HT-29 (cell line): ENCODE results near the gene PRPF38A. TPM values are rescaled to one million over a fixed set of nuclear protein-coding genes. Genes with fewer than 3 reads are reported as not detected.
A peak's percentile ranks its signal among the peaks of the same experiment; 100 is the strongest.
"Not testable (repeated sequence)": the region's sequence is repeated elsewhere in the genome, so short reads cannot be mapped to it uniquely, and the experiment has no call there.

ENCODE experiments used
- DNase-seq: peaks from one replicate; pipeline ENCODE4 v3.0.0-alpha.2; 2015; ENCODE audit warnings: low spot score
- total RNA-seq: library from RNA; depleted of rRNA; stranded (reverse); fragments of >200 nt; shearing (Covaris generic); gene quantifications from 2 replicates; pipeline ENCODE4 v1.2.3, GENCODE V29; 2014; rRNA removed

The PRPF38A gene, protein sequence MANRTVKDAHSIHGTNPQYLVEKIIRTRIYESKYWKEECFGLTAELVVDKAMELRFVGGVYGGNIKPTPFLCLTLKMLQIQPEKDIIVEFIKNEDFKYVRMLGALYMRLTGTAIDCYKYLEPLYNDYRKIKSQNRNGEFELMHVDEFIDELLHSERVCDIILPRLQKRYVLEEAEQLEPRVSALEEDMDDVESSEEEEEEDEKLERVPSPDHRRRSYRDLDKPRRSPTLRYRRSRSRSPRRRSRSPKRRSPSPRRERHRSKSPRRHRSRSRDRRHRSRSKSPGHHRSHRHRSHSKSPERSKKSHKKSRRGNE
- total RNA-seq: 16.6 and 25.1 TPM in 2 replicates

GRCh38 chr1:52404116-52404974 is at the start of gene PRPF38A, which contains the start of gene ORC1:
Gene PRPF38A (plus strand): TSS chr1:52404602. CDS start chr1:52404750, 148 bp downstream.
Gene ORC1 (minus strand): TSS chr1:52404423. CDS start chr1:52402223, 2,200 bp downstream.
- DNase-seq: peak; percentile 97

DNA sequence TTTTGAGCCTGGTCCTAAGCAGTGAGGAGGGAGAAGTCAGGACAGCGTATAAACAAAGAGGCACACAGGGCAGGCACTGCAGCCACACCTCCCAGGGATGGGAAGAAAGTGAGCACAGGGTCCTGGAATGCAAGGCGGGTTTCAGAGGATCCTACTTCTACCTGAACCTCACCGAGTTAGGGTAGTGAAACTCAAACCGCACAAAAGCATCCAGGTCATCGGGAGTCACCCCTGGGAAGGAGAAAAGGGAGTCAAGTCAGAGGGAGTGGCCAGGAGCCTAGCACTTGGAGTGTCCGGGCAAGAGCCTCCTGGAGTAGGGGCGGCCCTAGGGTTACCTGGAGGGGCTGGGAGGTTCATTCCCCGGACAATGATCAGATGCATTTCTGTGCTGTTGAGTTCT is 49.0 kb upstream of the PRPF38A start:
- no peak for DNase-seq

GRCh38 chr1:52355847-52356505 is 48.4 kb upstream of the PRPF38A start:
- DNase-seq: no peak

- no peak for DNase-seq
Measured at GRCh38 chr1:52356818-52357355, 47.5 kb upstream of the PRPF38A start.

GRCh38 chr1:52357397-52357796 is 47.0 kb upstream of the PRPF38A start:
- DNase-seq: no peak

DNA sequence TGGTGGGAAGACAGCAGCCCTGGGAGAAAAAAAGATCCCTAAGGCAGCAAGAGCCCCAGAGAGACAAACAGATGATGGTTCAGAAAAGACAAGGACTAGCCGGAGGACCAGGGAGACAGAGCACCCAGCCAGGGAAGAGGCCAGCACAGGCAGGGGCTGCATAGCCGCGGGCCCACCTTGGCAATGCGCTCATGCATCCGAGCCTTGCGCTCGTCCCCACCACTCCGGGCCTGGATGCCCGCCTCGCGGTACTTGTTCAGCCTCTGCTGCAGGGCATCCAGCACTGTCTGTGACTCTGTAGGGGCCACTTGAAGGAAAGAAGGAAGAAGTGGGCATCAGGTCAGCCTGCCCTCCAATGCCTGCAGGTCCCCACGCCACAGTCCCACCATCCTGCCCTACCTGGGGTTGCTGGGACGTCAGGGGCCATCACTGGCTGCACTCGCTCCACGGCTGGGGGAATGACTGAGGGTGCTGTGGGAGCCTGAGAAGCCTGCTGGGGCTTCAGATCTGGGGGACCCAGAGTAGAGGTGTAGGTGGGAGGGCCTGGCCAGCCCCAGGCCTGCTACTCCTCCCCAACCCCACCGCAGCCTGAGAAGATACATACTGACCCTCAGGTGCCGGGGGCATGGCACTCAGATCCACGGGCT is 45.4 kb upstream of the PRPF38A start:
- DNase-seq: no peak

GRCh38 chr1:52359676-52360594 is 44.5 kb upstream of the PRPF38A start:
- DNase-seq: no peak

DNA sequence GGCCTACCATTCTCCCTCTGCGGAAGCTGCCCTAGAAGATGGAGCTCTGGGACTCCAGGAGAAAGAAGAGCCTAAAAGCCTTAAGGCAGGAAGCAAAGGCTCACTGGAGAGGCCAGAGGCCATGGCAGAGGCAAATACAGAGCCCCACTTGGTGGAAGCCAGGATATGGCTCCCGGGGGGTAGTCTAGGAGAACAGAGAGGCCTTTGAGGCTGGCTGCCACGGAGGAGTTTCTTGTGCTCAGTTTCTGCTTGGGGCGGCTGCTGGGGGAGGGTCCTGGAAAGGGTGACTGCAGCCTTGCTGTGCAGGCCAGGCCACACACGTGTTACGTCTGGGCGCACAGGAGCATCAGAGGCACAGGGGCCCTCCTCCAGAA is 43.8 kb upstream of the PRPF38A start:
- no peak for DNase-seq

GRCh38 chr1:52364235-52364839 is 40.1 kb upstream of the PRPF38A start:
- DNase-seq: no peak

DNA sequence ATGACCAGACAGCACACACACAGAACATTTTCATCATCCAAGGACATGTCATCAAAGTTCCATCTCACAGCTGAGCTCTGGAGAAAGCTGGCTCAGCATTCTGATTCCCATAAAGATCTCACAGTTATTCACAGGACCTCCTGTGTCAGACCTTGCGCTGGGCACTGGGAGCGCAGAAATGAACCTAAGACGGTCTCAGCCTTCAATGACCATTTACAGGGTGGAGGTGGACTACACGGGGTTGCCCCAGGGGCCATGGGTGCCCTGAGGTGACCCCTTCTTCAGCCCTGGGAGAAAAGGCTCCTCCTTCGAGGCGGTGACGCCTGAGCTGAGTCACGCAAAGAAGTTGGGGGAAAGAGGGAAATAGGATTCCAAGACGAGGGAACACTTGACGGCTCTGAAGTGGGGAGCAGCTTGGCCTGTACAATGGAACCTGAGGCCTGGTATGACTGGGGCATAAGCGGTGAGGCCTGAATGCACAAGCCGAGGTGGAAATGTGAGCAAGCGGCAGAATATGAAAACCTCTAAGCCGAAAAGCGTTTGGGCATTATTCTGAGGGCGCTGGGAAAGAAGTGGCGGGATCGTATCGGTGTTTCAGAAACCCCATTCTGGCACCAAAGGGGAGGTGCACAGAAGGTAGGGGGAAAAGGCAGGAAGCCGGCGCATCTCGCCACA is 39.2 kb upstream of the PRPF38A start:
- peak; percentile 67 for DNase-seq

GRCh38 chr1:52365746-52366516 is 38.5 kb upstream of the PRPF38A start, which contains the start of gene CC2D1B:
Gene CC2D1B (minus strand): TSS chr1:52366205. CDS start chr1:52364620, 1,585 bp downstream.
- peak; percentile 98 for DNase-seq

- no peak for DNase-seq
Measured at GRCh38 chr1:52366517-52366827, 37.9 kb upstream of the PRPF38A start.

DNA sequence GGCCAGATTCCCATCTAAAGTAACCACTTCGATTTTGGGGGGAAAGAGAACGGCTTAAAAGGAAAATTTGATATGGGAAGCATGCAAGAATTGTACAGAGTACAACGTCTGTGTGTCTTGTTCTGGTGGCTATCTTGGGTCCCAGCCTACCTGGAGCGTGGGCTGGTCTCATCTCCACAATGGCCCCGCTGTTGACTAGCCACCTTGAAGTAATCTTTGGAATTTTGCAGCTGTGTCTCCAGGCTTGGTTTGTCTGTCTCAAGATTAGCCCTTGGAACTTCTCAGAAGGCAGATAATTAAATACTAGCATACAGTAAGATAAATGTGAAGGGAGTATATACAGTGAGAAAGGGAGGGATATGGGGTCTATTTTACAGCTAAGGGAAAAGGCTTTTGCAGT is 37.1 kb upstream of the PRPF38A start:
- no peak for DNase-seq

GRCh38 chr1:52368383-52369172 is 35.8 kb upstream of the PRPF38A start:
- DNase-seq: peak; percentile 70

GRCh38 chr1:52369851-52370250 is 34.6 kb upstream of the PRPF38A start:
- not testable (repeated sequence) for DNase-seq

- no peak for DNase-seq
Measured at GRCh38 chr1:52385376-52385775, 19.0 kb upstream of the PRPF38A start.

GRCh38 chr1:52386458-52386857 is 17.9 kb upstream of the PRPF38A start:
- no peak for DNase-seq

DNA sequence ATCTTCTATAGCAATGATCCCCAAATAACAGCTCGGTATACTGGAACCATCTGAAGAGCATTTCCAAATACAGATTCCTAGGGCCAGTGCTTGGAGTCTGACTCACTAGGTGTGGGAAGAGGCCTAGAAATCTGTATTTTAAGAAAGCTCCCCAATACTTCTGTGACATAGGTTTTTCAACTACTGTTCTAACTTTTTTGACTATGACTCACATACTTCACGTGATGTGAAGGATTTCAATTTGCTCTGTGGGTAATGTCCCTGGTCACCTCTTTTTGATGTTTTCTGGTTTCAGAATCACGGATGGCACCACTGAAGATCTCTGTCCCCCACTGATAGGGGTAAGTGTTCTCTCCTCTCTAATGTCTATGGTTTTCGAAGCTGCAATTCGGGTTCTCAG is 11.2 kb upstream of the PRPF38A start:
- no peak for DNase-seq
